ENCODE data around the gene RIPOR3. TPM values are rescaled to one million over a fixed set of nuclear protein-coding genes. Genes with fewer than 3 reads are reported as not detected.

Gene RIPOR3
- total and polyA plus RNA-seq, 9 of the 15 experiments (the other 6 are each of a cell fraction or from before 2014, with no cell fraction given), result 3.3 to 62.7 (median 21.4) TPM

- ATAC-seq (no peak), DNase-seq (ENCODE audit: extremely low read depth in 1 of 4, low spot score in 3 of 4) (no peak), FAIRE-seq (no peak)
- TF ChIP-seq PHF8 (IDR thresholded peaks at IDR 0.05; ENCODE audit: borderline replicate concordance, low read length) (no peak), PTBP1 (IDR thresholded peaks at IDR 0.05; ENCODE audit: low read depth, low read length) (no peak), MLLT1 (IDR thresholded peaks at IDR 0.05) (no peak), ZNF253 (CRISPR knock-in tag; conservative IDR thresholded peaks at IDR 0.05) (no peak), SUPT5H (IDR thresholded peaks at IDR 0.05) (no peak)
- TF ChIP-seq, protein P1, sequence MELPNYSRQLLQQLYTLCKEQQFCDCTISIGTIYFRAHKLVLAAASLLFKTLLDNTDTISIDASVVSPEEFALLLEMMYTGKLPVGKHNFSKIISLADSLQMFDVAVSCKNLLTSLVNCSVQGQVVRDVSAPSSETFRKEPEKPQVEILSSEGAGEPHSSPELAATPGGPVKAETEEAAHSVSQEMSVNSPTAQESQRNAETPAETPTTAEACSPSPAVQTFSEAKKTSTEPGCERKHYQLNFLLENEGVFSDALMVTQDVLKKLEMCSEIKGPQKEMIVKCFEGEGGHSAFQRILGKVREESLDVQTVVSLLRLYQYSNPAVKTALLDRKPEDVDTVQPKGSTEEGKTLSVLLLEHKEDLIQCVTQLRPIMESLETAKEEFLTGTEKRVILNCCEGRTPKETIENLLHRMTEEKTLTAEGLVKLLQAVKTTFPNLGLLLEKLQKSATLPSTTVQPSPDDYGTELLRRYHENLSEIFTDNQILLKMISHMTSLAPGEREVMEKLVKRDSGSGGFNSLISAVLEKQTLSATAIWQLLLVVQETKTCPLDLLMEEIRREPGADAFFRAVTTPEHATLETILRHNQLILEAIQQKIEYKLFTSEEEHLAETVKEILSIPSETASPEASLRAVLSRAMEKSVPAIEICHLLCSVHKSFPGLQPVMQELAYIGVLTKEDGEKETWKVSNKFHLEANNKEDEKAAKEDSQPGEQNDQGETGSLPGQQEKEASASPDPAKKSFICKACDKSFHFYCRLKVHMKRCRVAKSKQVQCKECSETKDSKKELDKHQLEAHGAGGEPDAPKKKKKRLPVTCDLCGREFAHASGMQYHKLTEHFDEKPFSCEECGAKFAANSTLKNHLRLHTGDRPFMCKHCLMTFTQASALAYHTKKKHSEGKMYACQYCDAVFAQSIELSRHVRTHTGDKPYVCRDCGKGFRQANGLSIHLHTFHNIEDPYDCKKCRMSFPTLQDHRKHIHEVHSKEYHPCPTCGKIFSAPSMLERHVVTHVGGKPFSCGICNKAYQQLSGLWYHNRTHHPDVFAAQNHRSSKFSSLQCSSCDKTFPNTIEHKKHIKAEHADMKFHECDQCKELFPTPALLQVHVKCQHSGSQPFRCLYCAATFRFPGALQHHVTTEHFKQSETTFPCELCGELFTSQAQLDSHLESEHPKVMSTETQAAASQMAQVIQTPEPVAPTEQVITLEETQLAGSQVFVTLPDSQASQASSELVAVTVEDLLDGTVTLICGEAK (IDR thresholded peaks at IDR 0.05), result no peak
- TF ChIP-seq, protein P1 (CRISPR knock-in tag; IDR thresholded peaks at IDR 0.05), result no peak
- TF ChIP-seq, protein P2, sequence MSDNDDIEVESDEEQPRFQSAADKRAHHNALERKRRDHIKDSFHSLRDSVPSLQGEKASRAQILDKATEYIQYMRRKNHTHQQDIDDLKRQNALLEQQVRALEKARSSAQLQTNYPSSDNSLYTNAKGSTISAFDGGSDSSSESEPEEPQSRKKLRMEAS (CRISPR knock-in tag; IDR thresholded peaks at IDR 0.05), result no peak
- BruUV-seq (replicated peaks), result no TSS peak
- intact Hi-C loops (cut with micrococcal nuclease) (no loop called here), in situ Hi-C loops (cut with MboI) (no loop called here)
- H4K20me1 ChIP-seq (replicated peaks; ENCODE audit: control insufficient read depth, insufficient read depth, low read length), result no peaks in the 10 kb centered on the region
- H3K27ac ChIP-seq (ENCODE audit: extremely low read depth, low read depth, low read length), result no peak overlapping the region
- H3K36me3 ChIP-seq (ENCODE audit: control insufficient read depth, insufficient read depth, low read length), result peaks cover 81% of the 10 kb centered on the region
- ChIA-PET POLR2A (interaction anchor here (0.7 kb wide), 1 partner anchor 181 kb away, joined by 3 read pairs; no protein-coding TSS in a partner anchor), CTCF (ENCODE audit: low intra/inter-chr PET ratio) (no interaction called here)
- H3K4me1 ChIP-seq (replicated peaks in 1 of 2; ENCODE audit: control insufficient read depth in 2 of 2, insufficient read depth in 2 of 2, low read length in 2 of 2), result peaks cover 0 to 13% of the 10 kb centered on the region in 2 experiments; a peak in 2 of 5 replicates
- H3K27me3 ChIP-seq (ENCODE audit: control insufficient read depth in 2 of 2, insufficient read depth in 2 of 2, low read length in 2 of 2), result no peaks in the 10 kb centered on the region
- no peak overlapping the region; a peak in 1 of 4 replicates for H3K9ac ChIP-seq (ENCODE audit: insufficient read depth in 1 of 2, low read depth in 2 of 2, low read length in 2 of 2)
- 87% methylated on average over 5 of the region's 5 CpGs for WGBS (ENCODE audit: insufficient coverage, low coverage, missing lambda C conversion rate)
- no peak overlapping the region for H3K4me3 ChIP-seq
- no peaks in the 10 kb centered on the region for H3K9me1 ChIP-seq (ENCODE audit: control insufficient read depth, insufficient read depth, low read length)
- no peak overlapping the region for H2AFZ ChIP-seq (ENCODE audit: low read depth, low read length)
- H3K4me2 ChIP-seq (ENCODE audit: insufficient read depth, low read length), result no peak overlapping the region
- H3K9me3 ChIP-seq (replicated peaks; ENCODE audit: control insufficient read depth, insufficient read depth, low read depth, low read length), result no peaks in the 10 kb centered on the region
- no peaks in the 10 kb centered on the region for H3K79me2 ChIP-seq (ENCODE audit: control insufficient read depth, insufficient read depth, low read length)
These were observed 86.2 kb downstream of the RIPOR3 start for GRCh38 chr20:50605136-50605535.

All from K562 (cell line).